GM19324 (cell line): ENCODE data around the gene ARL16.

ENCODE experiments used
- ATAC-seq: cut with Tn5 transposase; IDR thresholded peaks from one replicate; pipeline ENCODE4 v1.9.1; 2021; ENCODE audit warnings: mild to moderate bottlenecking, moderate library complexity; ENCODE audit not compliant: unreplicated experiment, low FRiP score

ARL16 gene

DNA sequence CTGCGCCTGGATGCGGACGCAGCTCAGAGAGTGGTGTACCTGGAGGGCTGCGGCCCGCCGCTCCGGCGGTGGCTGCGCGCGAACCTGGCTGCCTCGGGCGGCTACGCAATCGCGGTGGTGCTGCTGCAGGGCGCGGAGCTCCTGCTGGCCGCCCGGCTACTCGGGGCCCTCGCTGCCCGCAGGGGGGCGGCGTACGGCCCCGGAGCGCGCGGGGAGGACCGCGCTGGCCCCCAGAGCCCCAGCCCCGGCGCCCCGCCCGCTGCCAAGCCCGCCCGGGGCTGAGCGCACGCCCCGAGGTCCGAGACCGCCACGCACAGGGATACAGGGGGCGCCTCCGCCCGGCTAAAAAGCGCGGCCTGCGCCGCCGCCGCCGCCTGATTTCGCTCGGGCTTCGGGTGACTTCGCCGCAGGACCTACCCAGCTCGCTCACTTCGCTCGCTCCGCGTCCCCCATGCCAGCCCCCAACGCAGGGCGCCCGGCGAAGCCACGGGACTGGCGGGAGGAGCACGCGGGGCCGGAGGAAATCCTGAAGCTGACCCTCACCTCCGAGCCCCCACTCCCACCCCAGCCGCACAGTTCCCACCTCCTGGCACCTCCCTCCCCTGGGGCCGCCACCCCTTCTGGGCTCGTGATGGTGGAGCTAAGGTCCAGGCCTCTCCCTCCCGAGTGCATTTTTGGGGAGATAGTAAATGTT is 35.4 kb downstream of the ARL16 start:
- ATAC-seq, result no peak

GRCh38 chr17:81647640-81648012 is 36.0 kb downstream of the ARL16 start:
- ATAC-seq, result no peak

- ATAC-seq, result no peak
These were observed 36.6 kb downstream of the ARL16 start for GRCh38 chr17:81646869-81647600.

GRCh38 chr17:81644976-81645952 is 38.3 kb downstream of the ARL16 start:
- no peak for ATAC-seq

DNA sequence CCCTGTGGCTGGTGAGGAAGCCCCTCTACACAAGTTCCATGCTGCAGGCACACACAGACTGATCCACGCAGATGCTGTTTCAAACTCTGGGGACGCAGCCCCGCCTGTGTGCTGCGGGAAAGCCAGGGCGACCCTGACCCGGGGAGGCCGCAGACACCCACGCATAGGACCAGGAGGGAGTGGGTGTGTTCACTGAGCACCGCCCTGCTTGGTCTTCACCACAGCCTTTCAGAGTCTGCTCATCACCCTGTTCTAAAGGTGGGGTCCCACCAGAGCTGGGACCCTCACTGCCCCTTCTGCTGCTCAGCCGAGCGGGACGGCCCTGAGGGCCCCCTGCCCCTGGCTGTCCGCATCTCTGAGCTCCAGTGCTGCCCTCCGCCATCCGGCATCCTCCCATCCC is 39.1 kb downstream of the ARL16 start:
- no peak for ATAC-seq

GRCh38 chr17:81641825-81642489 is 41.6 kb downstream of the ARL16 start:
- no peak for ATAC-seq

DNA sequence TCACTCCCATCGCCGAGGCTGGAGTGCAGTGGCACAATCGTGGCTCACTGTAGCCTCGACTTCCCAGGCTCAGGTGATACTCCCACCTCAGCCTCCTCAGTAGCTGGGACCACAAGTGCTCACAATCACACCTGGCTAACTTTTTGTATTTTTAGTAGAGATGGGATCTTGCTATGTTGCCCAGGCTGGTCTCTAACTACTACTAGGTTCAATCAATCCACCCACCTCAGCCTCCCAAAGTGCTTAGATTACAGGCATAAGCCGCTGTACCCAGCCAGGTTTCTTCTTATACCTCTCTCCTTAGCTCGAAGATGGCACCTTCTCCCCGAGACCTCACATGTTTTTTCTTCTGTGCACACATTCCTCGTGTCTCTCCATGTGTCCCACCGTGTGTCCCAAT is 43.6 kb downstream of the ARL16 start:
- no peak for ATAC-seq

DNA sequence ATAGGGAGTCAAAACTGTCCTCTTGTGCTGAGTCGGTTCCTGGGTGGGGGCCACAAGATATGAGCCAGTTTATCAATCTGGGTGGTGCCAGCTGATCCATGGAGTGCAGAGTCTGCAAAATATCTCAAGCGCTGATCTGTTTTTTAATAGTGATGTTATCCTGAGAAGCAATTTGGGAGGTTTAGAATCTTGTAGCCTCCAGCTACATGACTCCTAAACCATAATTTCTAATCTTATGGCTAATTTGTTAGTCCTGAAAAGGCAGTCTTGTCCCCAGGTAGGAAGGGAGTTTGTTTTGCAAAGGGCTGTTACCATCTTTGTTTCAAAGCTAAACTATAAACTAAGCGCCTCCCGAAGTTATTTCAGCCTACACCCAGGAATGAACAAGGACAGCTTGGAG is 44.9 kb downstream of the ARL16 start:
- ATAC-seq, result no peak

DNA sequence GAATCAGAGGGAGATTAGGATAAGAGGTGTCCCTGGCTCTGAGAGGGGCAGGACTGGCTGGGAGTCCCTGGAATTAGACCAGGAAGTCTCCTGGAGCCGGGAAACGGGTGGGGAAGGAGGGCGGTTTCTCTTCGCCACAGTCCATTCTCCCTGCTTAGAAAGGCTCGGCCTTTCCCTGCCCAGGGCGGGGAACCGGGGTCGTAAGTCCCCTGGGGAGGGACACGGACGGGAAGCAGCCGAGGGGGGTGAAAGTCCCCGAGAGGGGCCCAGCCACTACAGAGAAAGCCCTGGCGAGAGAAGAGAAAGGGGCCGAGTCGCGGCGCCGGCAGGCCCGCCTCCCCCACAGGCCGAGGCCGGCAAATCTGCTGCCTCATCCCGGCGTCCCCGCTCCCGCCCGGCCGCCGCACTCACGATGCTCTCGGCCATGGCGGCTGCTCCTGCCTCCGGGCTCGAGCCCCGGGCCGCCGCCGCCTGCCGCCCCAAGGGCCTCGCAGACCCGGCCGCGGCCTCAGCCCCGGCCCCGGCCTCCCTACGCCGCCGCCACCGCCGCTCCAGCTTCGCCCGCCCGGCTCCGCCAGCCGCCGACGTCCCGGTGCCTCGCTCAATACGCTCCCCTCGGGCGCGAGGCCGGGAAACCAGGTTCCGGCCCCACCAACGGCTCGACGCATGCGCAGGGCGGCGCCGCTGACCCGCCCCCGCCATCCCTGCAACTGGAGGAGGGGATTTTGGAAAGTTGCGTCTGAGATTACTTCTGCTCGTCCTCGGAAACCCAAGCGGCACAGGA is 46.9 kb downstream of the ARL16 start, which contains the start of the genes NPLOC4 and TSPAN10:
Gene NPLOC4 (minus strand): TSS at position 608 of the 784 bp plus-strand sequence. CDS start 182 bp downstream, at position 426.
Gene TSPAN10 (plus strand): TSS at position 692 of the 784 bp plus-strand sequence. CDS start 5,217 bp downstream, outside the sequence.
- peak; percentile 89 for ATAC-seq

- no peak for ATAC-seq
These were observed 47.6 kb downstream of the ARL16 start for GRCh38 chr17:81635973-81636504.

GRCh38 chr17:81635431-81635830 is 48.2 kb downstream of the ARL16 start:
- ATAC-seq, result no peak

DNA sequence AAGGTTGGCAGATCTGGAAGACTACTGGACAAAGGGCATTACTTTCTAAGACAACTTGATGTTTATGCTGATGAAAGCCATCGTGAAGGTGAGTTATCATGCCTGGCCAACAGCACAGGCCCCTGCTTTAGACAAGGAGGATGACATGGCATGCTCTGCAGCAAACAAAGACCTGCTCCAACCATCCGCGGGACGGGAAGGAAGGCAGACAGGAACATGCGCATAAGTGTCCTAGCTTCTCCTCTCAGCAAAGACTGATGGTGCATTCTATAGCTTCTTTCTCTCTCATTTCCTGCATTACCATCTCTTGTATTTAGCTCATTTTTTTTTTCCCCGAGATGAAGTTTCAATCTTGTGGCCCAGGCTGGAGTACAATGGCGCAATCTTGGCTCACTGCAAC is 52.1 kb downstream of the ARL16 start:
- no peak for ATAC-seq
